ENCODE data around the gene FOXL3. TPM values are rescaled to one million over a fixed set of nuclear protein-coding genes. Genes with fewer than 3 reads are reported as not detected.

FOXL3 gene
- total and polyA plus RNA-seq, 2 donors (not counting 1 experiment from before 2014, with no cell fraction given), result not detected

DNA sequence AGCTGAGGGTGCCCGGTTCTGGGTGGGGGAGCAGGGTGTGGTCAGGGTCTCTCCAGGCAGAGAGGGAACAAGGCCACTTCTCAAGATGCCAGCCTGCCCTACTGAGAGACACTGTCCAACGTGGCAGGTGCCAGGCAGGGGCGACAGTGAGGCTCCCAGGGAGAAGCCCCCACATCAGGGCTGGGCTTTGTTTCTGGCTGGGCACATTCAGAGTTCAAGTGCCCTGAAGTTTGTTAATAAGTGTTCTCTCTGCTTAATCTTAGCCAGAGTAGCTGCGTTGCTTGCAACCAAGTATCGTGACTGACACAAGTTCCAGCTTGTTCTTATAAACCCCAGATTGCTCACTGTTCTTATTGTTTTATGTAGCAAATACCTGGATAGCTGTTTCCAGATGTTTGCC lies 21.8 kb downstream of the FOXL3 start:
- no peak overlapping the region for H3K4me3 Mint-ChIP-seq
- Histone ChIP-seq H3K36me3 (replicated peaks in 1 of 2; ENCODE audit: control extremely low read depth in 1 of 2, control insufficient read depth in 1 of 2, extremely low read depth in 1 of 2, insufficient read depth in 2 of 2, low read length in 1 of 2) (no peaks in the 10 kb centered on the region), H3K4me2 (replicated peaks; ENCODE audit: low read depth, low read length, poor library complexity, severe bottlenecking) (no peak overlapping the region), H3K79me2 (ENCODE audit: control insufficient read depth, insufficient read depth, low read length) (no peaks in the 10 kb centered on the region), H3K27me3 (replicated peaks in 1 of 4; ENCODE audit: control extremely low read depth in 1 of 4, control insufficient read depth in 3 of 4, insufficient read depth in 4 of 4, low read length in 3 of 4) (peaks cover 0 to 9% (median 0%) of the 10 kb centered on the region in 4 experiments), H3K9me3 (ENCODE audit: control extremely low read depth in 1 of 3, control insufficient read depth in 2 of 3, insufficient read depth in 1 of 3, low read length in 2 of 3) (peaks cover 0 to 31% (median 5%) of the 10 kb centered on the region in 3 donors), H3K4me3 (ENCODE audit: control extremely low read depth in 1 of 5, extremely low read depth in 1 of 5, insufficient read depth in 1 of 5, low read depth in 2 of 5, low read length in 4 of 5) (no peak overlapping the region), H3K9ac (ENCODE audit: low read length) (no peak overlapping the region), H3K27ac (ENCODE audit: low read length in 2 of 2) (no peak overlapping the region), H3K4me1 (ENCODE audit: control insufficient read depth in 2 of 2, insufficient read depth in 2 of 2, low read length in 2 of 2) (no peaks in the 10 kb centered on the region), H4K20me1 (ENCODE audit: control insufficient read depth, insufficient read depth, low read length, poor library complexity, severe bottlenecking) (no peaks in the 10 kb centered on the region), H2AFZ (ENCODE audit: insufficient read depth, low read depth, low read length, poor library complexity, severe bottlenecking) (no peak overlapping the region)
- intact Hi-C loops (cut with micrococcal nuclease), result no loop called here
- TF ChIP-seq EZH2 (IDR thresholded peaks at IDR 0.05; ENCODE audit: borderline replicate concordance, insufficient read depth, low read depth, low read length, poor library complexity, severe bottlenecking), result no peak
- TF ChIP-seq, protein P1, sequence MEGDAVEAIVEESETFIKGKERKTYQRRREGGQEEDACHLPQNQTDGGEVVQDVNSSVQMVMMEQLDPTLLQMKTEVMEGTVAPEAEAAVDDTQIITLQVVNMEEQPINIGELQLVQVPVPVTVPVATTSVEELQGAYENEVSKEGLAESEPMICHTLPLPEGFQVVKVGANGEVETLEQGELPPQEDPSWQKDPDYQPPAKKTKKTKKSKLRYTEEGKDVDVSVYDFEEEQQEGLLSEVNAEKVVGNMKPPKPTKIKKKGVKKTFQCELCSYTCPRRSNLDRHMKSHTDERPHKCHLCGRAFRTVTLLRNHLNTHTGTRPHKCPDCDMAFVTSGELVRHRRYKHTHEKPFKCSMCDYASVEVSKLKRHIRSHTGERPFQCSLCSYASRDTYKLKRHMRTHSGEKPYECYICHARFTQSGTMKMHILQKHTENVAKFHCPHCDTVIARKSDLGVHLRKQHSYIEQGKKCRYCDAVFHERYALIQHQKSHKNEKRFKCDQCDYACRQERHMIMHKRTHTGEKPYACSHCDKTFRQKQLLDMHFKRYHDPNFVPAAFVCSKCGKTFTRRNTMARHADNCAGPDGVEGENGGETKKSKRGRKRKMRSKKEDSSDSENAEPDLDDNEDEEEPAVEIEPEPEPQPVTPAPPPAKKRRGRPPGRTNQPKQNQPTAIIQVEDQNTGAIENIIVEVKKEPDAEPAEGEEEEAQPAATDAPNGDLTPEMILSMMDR (IDR thresholded peaks at IDR 0.05), result no peak
- H3K9me3 Mint-ChIP-seq (ENCODE audit: insufficient read depth), result peaks cover 12% of the 10 kb centered on the region
- DNase-seq (no peak), ATAC-seq (ENCODE audit: low read depth) (no peak)
- peaks cover 27% of the 10 kb centered on the region for H3K27me3 Mint-ChIP-seq
- ChIA-PET POLR2A (no interaction called here), CTCF (interaction anchor here (1.3 kb wide), 1 partner anchor 10 kb away, joined by 5 read pairs; no protein-coding TSS in a partner anchor)
- H3K27ac Mint-ChIP-seq, result no peak overlapping the region
- 77% methylated on average over 4 of the region's 5 CpGs for WGBS (ENCODE audit: insufficient coverage)
- no peaks in the 10 kb centered on the region for H3K4me1 Mint-ChIP-seq

DNA sequence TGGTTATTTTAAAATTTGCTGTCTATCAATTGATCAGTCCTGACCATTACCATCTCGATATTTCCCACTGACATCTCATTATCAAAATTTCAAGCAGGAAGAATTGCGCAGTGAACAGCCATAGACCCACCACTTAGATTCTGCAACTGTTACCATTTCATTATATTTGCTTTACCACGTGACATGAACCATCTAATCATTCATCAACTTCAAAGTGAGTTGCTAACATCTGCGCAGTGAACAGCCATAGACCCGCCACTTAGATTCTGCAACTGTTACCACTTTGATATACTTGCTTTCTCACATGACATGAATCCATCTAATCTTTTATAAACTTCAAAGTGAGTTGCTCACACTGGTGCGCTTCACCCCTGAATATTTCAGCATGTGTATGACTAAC lies 22.5 kb downstream of the FOXL3 start:
- Histone ChIP-seq H3K79me2 (ENCODE audit: control insufficient read depth, insufficient read depth, low read length) (no peaks in the 10 kb centered on the region), H3K27me3 (replicated peaks in 1 of 4; ENCODE audit: control extremely low read depth in 1 of 4, control insufficient read depth in 3 of 4, insufficient read depth in 4 of 4, low read length in 3 of 4) (peaks cover 0 to 9% (median 0%) of the 10 kb centered on the region in 4 experiments), H3K36me3 (replicated peaks in 1 of 2; ENCODE audit: control extremely low read depth in 1 of 2, control insufficient read depth in 1 of 2, extremely low read depth in 1 of 2, insufficient read depth in 2 of 2, low read length in 1 of 2) (no peaks in the 10 kb centered on the region), H2AFZ (ENCODE audit: insufficient read depth, low read depth, low read length, poor library complexity, severe bottlenecking) (no peak overlapping the region), H3K9me3 (ENCODE audit: control extremely low read depth in 1 of 3, control insufficient read depth in 2 of 3, insufficient read depth in 1 of 3, low read length in 2 of 3) (peaks cover 0 to 25% (median 3%) of the 10 kb centered on the region in 3 donors), H3K4me2 (replicated peaks; ENCODE audit: low read depth, low read length, poor library complexity, severe bottlenecking) (no peak overlapping the region), H3K4me3 (ENCODE audit: control extremely low read depth in 1 of 5, extremely low read depth in 1 of 5, insufficient read depth in 1 of 5, low read depth in 2 of 5, low read length in 4 of 5) (no peak overlapping the region), H4K20me1 (ENCODE audit: control insufficient read depth, insufficient read depth, low read length, poor library complexity, severe bottlenecking) (no peaks in the 10 kb centered on the region), H3K9ac (ENCODE audit: low read length) (no peak overlapping the region), H3K4me1 (ENCODE audit: control insufficient read depth in 2 of 2, insufficient read depth in 2 of 2, low read length in 2 of 2) (no peaks in the 10 kb centered on the region), H3K27ac (ENCODE audit: low read length in 2 of 2) (no peak overlapping the region)
- H3K4me1 Mint-ChIP-seq, result no peaks in the 10 kb centered on the region
- DNase-seq (no peak), ATAC-seq (ENCODE audit: low read depth) (no peak)
- ChIA-PET CTCF (interaction anchor here (1.3 kb wide), 1 partner anchor 9 kb away, joined by 5 read pairs; no protein-coding TSS in a partner anchor), POLR2A (no interaction called here)
- WGBS (ENCODE audit: insufficient coverage), result 81% methylated on average over 6 of the region's 6 CpGs
- H3K9me3 Mint-ChIP-seq (ENCODE audit: insufficient read depth), result peaks cover 12% of the 10 kb centered on the region
- intact Hi-C loops (cut with micrococcal nuclease), result no loop called here
- no peak overlapping the region for H3K4me3 Mint-ChIP-seq
- H3K27me3 Mint-ChIP-seq, result peaks cover 33% of the 10 kb centered on the region
- H3K27ac Mint-ChIP-seq, result no peak overlapping the region
- TF ChIP-seq, protein P1 (IDR thresholded peaks at IDR 0.05), result no peak
- TF ChIP-seq EZH2 (IDR thresholded peaks at IDR 0.05; ENCODE audit: borderline replicate concordance, insufficient read depth, low read depth, low read length, poor library complexity, severe bottlenecking), result no peak
